ENCODE results near the gene ZXDC. TPM values are rescaled to one million over a fixed set of nuclear protein-coding genes. Genes with fewer than 3 reads are reported as not detected.

Gene ZXDC
- total RNA-seq, 4 donors from 2014 or later = 22.7 to 47.0 (median 27.9) TPM

GRCh38 chr3:126422121-126422520 is 53.6 kb downstream of the ZXDC start:
- TF ChIP-seq, protein P1, sequence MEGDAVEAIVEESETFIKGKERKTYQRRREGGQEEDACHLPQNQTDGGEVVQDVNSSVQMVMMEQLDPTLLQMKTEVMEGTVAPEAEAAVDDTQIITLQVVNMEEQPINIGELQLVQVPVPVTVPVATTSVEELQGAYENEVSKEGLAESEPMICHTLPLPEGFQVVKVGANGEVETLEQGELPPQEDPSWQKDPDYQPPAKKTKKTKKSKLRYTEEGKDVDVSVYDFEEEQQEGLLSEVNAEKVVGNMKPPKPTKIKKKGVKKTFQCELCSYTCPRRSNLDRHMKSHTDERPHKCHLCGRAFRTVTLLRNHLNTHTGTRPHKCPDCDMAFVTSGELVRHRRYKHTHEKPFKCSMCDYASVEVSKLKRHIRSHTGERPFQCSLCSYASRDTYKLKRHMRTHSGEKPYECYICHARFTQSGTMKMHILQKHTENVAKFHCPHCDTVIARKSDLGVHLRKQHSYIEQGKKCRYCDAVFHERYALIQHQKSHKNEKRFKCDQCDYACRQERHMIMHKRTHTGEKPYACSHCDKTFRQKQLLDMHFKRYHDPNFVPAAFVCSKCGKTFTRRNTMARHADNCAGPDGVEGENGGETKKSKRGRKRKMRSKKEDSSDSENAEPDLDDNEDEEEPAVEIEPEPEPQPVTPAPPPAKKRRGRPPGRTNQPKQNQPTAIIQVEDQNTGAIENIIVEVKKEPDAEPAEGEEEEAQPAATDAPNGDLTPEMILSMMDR (IDR thresholded peaks at IDR 0.05) = no peak
- no peak for ATAC-seq (ENCODE audit: low FRiP score)
- no peak for DNase-seq (ENCODE audit: low spot score)

GRCh38 chr3:126421573-126422119 is 54.0 kb downstream of the ZXDC start:
- TF ChIP-seq, protein P1 (IDR thresholded peaks at IDR 0.05) = no peak
- DNase-seq (ENCODE audit: low spot score) (no peak), ATAC-seq (ENCODE audit: low FRiP score) (no peak)

- TF ChIP-seq, protein P1 (IDR thresholded peaks at IDR 0.05) = no peak
- no peak for DNase-seq (ENCODE audit: low spot score)
- ATAC-seq (ENCODE audit: low FRiP score) = no peak
Measured at GRCh38 chr3:126419886-126420786, 55.6 kb downstream of the ZXDC start.

GRCh38 chr3:126419151-126419703 is 56.5 kb downstream of the ZXDC start:
- no peak for DNase-seq (ENCODE audit: low spot score)
- TF ChIP-seq, protein P1 (IDR thresholded peaks at IDR 0.05) = no peak
- ATAC-seq (ENCODE audit: low FRiP score) = no peak

GRCh38 chr3:126418661-126419131 is 57.0 kb downstream of the ZXDC start:
- TF ChIP-seq, protein P1 (IDR thresholded peaks at IDR 0.05) = no peak
- DNase-seq (ENCODE audit: low spot score) (no peak), ATAC-seq (ENCODE audit: low FRiP score) (no peak)

GRCh38 chr3:126417981-126418530 is 57.6 kb downstream of the ZXDC start:
- TF ChIP-seq, protein P1 (IDR thresholded peaks at IDR 0.05) = no peak
- DNase-seq (ENCODE audit: low spot score) = no peak
- ATAC-seq (ENCODE audit: low FRiP score) = no peak

Measured in omental fat pad (tissue), 4 donors.